Measurements from ENCODE around the gene TOB1. TPM values are rescaled to one million over a fixed set of nuclear protein-coding genes. Genes with fewer than 3 reads are reported as not detected.

The TOB1 gene
- polyA plus RNA-seq, 2 donors, result 32.7 to 52.9 TPM

GRCh38 chr17:50841949-50842354, 24.2 kb downstream of the TOB1 start:
- no peak overlapping the region for H3K27ac ChIP-seq (ENCODE audit: low read depth in 2 of 2, low read length in 1 of 2)

DNA sequence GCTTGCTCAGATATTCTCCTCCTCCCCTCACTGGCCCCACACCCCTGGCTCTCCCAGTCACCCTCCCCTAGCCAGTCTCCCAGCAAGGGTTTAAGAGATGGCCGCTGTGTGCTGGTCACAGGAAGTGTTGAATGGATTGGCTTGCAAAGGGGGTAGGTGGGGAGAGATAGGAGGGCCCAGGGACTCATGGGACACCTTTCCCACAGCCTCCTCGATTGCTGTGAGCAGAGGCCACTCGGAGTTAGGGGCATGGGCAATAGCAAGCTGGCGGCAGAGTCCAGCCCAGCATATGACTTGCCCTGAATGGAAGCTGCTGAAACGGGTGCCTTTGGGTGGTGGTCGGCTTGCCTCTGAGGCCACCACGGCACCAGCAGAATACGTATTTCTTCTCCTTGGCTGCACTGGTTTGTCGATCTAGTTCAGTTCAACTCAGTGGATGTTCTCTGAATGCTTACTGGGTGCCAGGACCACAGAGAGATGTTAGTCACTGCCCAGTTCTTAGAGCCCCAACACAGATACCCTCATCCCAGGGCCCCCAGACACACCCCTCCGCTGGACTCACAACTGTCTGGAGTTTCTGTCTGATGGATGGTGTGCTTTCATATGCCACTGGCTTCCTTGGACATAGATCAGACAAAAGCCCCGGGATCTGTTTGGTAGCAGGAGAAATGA, 24.7 kb downstream of the TOB1 start:
- Histone ChIP-seq H3K9me3 (ENCODE audit: control insufficient read depth in 2 of 2, insufficient read depth in 1 of 2, low read depth in 1 of 2, low read length in 1 of 2) (no peaks in the 10 kb centered on the region), H3K4me3 (ENCODE audit: low read depth in 1 of 2, low read length in 2 of 2) (no peak overlapping the region), H3K27me3 (ENCODE audit: control insufficient read depth in 1 of 2, insufficient read depth in 2 of 2, low read length in 2 of 2) (no peaks in the 10 kb centered on the region), H3K36me3 (ENCODE audit: control insufficient read depth in 2 of 2, insufficient read depth in 2 of 2, low read length in 1 of 2) (no peaks in the 10 kb centered on the region), H3K27ac (ENCODE audit: low read depth in 2 of 2, low read length in 1 of 2) (no peak overlapping the region), H3K4me1 (ENCODE audit: control insufficient read depth in 2 of 2, insufficient read depth in 2 of 2, low read length in 1 of 2) (no peaks in the 10 kb centered on the region)
- WGBS, 2 donors, result 67 to 72% methylated on average over 11 of the region's 11 CpGs

More at GRCh38 chr17:50841949-50842354, 24.2 kb downstream of the TOB1 start:
- H3K4me3 ChIP-seq (ENCODE audit: low read depth in 1 of 2, low read length in 2 of 2), result no peak overlapping the region
- no peaks in the 10 kb centered on the region for H3K36me3 ChIP-seq (ENCODE audit: control insufficient read depth in 2 of 2, insufficient read depth in 2 of 2, low read length in 1 of 2)
- H3K4me1 ChIP-seq (ENCODE audit: control insufficient read depth in 2 of 2, insufficient read depth in 2 of 2, low read length in 1 of 2), result no peaks in the 10 kb centered on the region
- no peaks in the 10 kb centered on the region for H3K9me3 ChIP-seq (ENCODE audit: control insufficient read depth in 2 of 2, insufficient read depth in 1 of 2, low read depth in 1 of 2, low read length in 1 of 2)
- H3K27me3 ChIP-seq (ENCODE audit: control insufficient read depth in 1 of 2, insufficient read depth in 2 of 2, low read length in 2 of 2), result no peaks in the 10 kb centered on the region
- WGBS, 2 donors, result 14% methylated on average over 8 of the region's 8 CpGs

DNA sequence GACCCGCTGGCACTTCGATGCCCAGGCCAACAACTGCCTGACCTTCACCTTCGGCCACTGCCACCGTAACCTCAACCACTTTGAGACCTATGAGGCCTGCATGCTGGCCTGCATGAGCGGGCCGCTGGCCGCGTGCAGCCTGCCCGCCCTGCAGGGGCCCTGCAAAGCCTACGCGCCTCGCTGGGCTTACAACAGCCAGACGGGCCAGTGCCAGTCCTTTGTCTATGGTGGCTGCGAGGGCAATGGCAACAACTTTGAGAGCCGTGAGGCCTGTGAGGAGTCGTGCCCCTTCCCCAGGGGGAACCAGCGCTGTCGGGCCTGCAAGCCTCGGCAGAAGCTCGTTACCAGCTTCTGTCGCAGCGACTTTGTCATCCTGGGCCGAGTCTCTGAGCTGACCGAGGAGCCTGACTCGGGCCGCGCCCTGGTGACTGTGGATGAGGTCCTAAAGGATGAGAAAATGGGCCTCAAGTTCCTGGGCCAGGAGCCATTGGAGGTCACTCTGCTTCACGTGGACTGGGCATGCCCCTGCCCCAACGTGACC, 25.8 kb downstream of the TOB1 start:
- Histone ChIP-seq H3K27ac (ENCODE audit: low read depth in 2 of 2, low read length in 1 of 2) (no peak overlapping the region), H3K4me1 (ENCODE audit: control insufficient read depth in 2 of 2, insufficient read depth in 2 of 2, low read length in 1 of 2) (no peaks in the 10 kb centered on the region), H3K27me3 (ENCODE audit: control insufficient read depth in 1 of 2, insufficient read depth in 2 of 2, low read length in 2 of 2) (no peaks in the 10 kb centered on the region), H3K4me3 (ENCODE audit: low read depth in 1 of 2, low read length in 2 of 2) (no peak overlapping the region), H3K36me3 (ENCODE audit: control insufficient read depth in 2 of 2, insufficient read depth in 2 of 2, low read length in 1 of 2) (no peaks in the 10 kb centered on the region), H3K9me3 (ENCODE audit: control insufficient read depth in 2 of 2, insufficient read depth in 1 of 2, low read depth in 1 of 2, low read length in 1 of 2) (no peaks in the 10 kb centered on the region)
- 90 to 91% methylated on average over 28 to 29 of the region's 29 CpGs for WGBS, 2 donors

DNA sequence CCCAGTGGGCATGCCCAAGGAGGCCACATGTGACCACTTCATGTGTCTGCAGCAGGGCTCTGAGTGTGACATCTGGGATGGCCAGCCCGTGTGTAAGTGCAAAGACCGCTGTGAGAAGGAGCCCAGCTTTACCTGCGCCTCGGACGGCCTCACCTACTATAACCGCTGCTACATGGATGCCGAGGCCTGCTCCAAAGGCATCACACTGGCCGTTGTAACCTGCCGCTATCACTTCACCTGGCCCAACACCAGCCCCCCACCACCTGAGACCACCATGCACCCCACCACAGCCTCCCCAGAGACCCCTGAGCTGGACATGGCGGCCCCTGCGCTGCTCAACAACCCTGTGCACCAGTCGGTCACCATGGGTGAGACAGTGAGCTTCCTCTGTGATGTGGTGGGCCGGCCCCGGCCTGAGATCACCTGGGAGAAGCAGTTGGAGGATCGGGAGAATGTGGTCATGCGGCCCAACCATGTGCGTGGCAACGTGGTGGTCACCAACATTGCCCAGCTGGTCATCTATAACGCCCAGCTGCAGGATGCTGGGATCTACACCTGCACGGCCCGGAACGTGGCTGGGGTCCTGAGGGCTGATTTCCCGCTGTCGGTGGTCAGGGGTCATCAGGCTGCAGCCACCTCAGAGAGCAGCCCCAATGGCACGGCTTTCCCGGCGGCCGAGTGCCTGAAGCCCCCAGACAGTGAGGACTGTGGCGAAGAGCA, 26.4 kb downstream of the TOB1 start:
- Histone ChIP-seq H3K27ac (ENCODE audit: low read depth in 2 of 2, low read length in 1 of 2) (no peak overlapping the region), H3K9me3 (ENCODE audit: control insufficient read depth in 2 of 2, insufficient read depth in 1 of 2, low read depth in 1 of 2, low read length in 1 of 2) (no peaks in the 10 kb centered on the region), H3K4me3 (ENCODE audit: low read depth in 1 of 2, low read length in 2 of 2) (no peak overlapping the region), H3K27me3 (ENCODE audit: control insufficient read depth in 1 of 2, insufficient read depth in 2 of 2, low read length in 2 of 2) (no peaks in the 10 kb centered on the region), H3K36me3 (ENCODE audit: control insufficient read depth in 2 of 2, insufficient read depth in 2 of 2, low read length in 1 of 2) (no peaks in the 10 kb centered on the region), H3K4me1 (ENCODE audit: control insufficient read depth in 2 of 2, insufficient read depth in 2 of 2, low read length in 1 of 2) (no peaks in the 10 kb centered on the region)
- 94% methylated on average over 29 of the region's 29 CpGs for WGBS, 2 donors

DNA sequence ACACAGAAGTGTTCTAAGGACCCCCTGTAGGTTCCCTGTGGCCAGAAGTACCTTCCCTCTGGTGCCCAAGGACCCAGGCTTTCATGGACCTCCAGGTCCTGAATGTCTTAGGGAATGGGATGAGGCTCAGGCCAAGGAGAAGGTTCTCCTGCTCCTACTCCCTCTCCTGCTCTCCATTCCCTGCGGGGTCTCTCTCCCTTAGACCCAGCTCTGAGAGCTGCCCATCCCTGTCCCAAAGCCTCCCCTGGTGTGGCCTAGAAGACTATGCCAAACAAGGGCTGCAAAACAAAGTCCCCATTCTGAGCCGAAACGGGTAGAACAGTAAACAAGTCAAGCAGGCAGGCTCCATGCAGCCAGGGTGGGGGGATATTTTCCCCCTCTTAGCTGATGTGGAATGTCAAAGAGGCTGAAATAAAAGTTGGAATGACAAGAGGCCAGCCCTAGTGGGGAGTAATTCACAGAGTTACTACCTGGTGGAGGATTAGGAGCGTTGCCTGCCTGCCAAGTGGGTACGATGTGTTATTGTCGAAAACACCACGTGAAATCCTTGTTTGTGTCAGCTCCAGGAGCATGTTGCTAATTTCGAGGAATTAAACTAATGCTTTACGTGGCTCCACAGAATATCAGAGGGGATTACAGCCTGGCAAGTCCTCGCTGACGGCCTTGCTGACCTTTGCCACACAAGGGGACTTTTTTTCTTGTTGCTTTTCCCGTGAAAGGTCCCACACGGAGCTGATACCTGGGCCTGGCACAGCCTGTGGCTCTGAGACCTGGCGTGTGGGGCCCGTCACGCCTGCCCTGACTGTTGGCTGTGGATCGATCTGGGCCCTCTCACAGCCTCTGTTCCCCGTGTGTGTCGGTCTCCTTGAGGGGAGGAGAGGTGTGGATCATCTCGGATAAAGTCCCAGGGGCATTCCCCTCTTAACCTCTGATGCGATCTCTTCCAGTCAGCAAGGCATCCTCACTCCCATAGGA, 27.9 kb downstream of the TOB1 start:
- Histone ChIP-seq H3K9me3 (ENCODE audit: control insufficient read depth in 2 of 2, insufficient read depth in 1 of 2, low read depth in 1 of 2, low read length in 1 of 2) (no peaks in the 10 kb centered on the region), H3K27me3 (ENCODE audit: control insufficient read depth in 1 of 2, insufficient read depth in 2 of 2, low read length in 2 of 2) (no peaks in the 10 kb centered on the region), H3K36me3 (ENCODE audit: control insufficient read depth in 2 of 2, insufficient read depth in 2 of 2, low read length in 1 of 2) (no peaks in the 10 kb centered on the region), H3K27ac (ENCODE audit: low read depth in 2 of 2, low read length in 1 of 2) (no peak overlapping the region), H3K4me3 (ENCODE audit: low read depth in 1 of 2, low read length in 2 of 2) (no peak overlapping the region), H3K4me1 (ENCODE audit: control insufficient read depth in 2 of 2, insufficient read depth in 2 of 2, low read length in 1 of 2) (no peaks in the 10 kb centered on the region)
- 64 to 71% methylated on average over 21 of the region's 21 CpGs for WGBS, 2 donors

GRCh38 chr17:50837286-50837979, 28.7 kb downstream of the TOB1 start:
- Histone ChIP-seq H3K4me1 (ENCODE audit: control insufficient read depth in 2 of 2, insufficient read depth in 2 of 2, low read length in 1 of 2) (no peaks in the 10 kb centered on the region), H3K27ac (ENCODE audit: low read depth in 2 of 2, low read length in 1 of 2) (no peak overlapping the region), H3K4me3 (ENCODE audit: low read depth in 1 of 2, low read length in 2 of 2) (no peak overlapping the region), H3K36me3 (ENCODE audit: control insufficient read depth in 2 of 2, insufficient read depth in 2 of 2, low read length in 1 of 2) (no peaks in the 10 kb centered on the region), H3K27me3 (ENCODE audit: control insufficient read depth in 1 of 2, insufficient read depth in 2 of 2, low read length in 2 of 2) (no peaks in the 10 kb centered on the region), H3K9me3 (ENCODE audit: control insufficient read depth in 2 of 2, insufficient read depth in 1 of 2, low read depth in 1 of 2, low read length in 1 of 2) (no peaks in the 10 kb centered on the region)
- WGBS, 2 donors, result 76 to 89% methylated on average over 7 of the region's 7 CpGs

DNA sequence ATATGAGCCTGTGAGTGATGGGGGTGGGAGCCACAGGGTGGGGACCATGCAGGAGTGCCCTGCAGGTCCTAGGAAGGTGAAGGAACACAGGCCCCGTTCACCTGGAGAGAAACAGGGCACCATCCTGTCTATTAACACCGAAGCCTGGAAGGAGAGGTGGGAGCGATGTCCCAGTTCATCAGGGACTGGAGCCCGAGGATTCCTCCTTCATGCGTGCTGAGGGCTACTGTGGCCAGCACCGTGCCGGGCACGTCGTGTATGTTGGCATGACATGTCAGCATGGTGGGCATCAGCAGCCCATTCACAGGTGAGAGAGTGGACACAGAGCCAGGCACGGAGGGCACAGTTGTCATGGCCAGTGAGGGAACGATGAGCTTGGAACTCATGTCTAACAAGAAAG, 29.3 kb downstream of the TOB1 start:
- H3K27me3 ChIP-seq (ENCODE audit: control insufficient read depth in 1 of 2, insufficient read depth in 2 of 2, low read length in 2 of 2), result no peaks in the 10 kb centered on the region
- no peak overlapping the region for H3K27ac ChIP-seq (ENCODE audit: low read depth in 2 of 2, low read length in 1 of 2)
- no peaks in the 10 kb centered on the region for H3K4me1 ChIP-seq (ENCODE audit: control insufficient read depth in 2 of 2, insufficient read depth in 2 of 2, low read length in 1 of 2)
- H3K36me3 ChIP-seq (ENCODE audit: control insufficient read depth in 2 of 2, insufficient read depth in 2 of 2, low read length in 1 of 2), result no peaks in the 10 kb centered on the region
- 88 to 91% methylated on average over 11 of the region's 11 CpGs for WGBS, 2 donors
- no peaks in the 10 kb centered on the region for H3K9me3 ChIP-seq (ENCODE audit: control insufficient read depth in 2 of 2, insufficient read depth in 1 of 2, low read depth in 1 of 2, low read length in 1 of 2)
- no peak overlapping the region for H3K4me3 ChIP-seq (ENCODE audit: low read depth in 1 of 2, low read length in 2 of 2)

DNA sequence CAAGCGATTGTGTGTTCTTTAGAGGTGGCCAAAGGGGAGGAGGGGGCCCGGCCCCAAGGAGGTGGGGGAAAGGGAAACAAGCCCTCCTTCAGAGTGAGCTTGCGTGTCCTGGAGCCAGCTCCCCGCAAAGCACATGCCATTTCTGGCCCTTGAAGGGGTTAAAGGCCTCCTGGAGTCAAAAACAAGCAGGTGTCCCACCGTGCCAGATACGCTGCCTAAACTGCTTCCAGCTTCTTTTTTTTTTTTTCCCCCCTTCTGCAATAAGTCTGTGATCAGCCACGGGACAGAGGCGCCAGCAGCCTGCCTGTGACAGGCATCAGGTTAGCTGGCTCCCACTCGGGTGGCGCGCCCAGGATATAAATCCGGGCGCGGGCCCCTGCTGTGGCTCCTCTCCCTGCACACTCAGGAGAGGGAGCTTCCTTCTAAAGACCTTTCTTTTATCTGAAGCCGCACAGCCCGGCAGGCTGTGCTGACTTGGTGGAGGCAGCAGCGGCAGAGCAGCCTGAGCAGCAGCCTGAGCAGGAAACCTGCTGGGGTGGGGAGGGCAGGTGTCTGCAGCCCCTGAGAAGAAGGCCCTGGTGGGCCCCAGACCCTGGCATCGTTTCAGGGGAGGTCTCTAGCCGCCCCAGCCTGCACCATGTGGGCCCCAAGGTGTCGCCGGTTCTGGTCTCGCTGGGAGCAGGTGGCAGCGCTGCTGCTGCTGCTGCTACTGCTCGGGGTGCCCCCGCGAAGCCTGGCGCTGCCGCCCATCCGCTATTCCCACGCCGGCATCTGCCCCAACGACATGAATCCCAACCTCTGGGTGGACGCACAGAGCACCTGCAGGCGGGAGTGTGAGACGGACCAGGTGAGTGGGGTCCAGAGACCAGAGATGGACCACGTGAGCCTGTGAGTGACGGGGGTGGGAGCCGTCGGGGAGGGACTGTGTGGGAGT, 30.6 kb downstream of the TOB1 start, which contains the start of gene WFIKKN2:
Gene WFIKKN2 (plus strand): TSS at position 286 of the 934 bp plus-strand sequence. CDS start 352 bp downstream, at position 638.
- H3K4me1 ChIP-seq (ENCODE audit: control insufficient read depth in 2 of 2, insufficient read depth in 2 of 2, low read length in 1 of 2), result no peaks in the 10 kb centered on the region
- 56 to 63% methylated on average over 38 to 39 of the region's 39 CpGs for WGBS, 2 donors
- H3K9me3 ChIP-seq (ENCODE audit: control insufficient read depth in 2 of 2, insufficient read depth in 1 of 2, low read depth in 1 of 2, low read length in 1 of 2), result no peaks in the 10 kb centered on the region
- H3K27me3 ChIP-seq (ENCODE audit: control insufficient read depth in 1 of 2, insufficient read depth in 2 of 2, low read length in 2 of 2), result no peaks in the 10 kb centered on the region
- H3K27ac ChIP-seq (ENCODE audit: low read depth in 2 of 2, low read length in 1 of 2), result no peak within 1 kb of the TSS
- H3K36me3 ChIP-seq (ENCODE audit: control insufficient read depth in 2 of 2, insufficient read depth in 2 of 2, low read length in 1 of 2), result no peaks in the 10 kb centered on the region
- H3K4me3 ChIP-seq (ENCODE audit: low read depth in 1 of 2, low read length in 2 of 2), result no peak within 1 kb of the TSS

All from esophagus (tissue), 2 donors.